Rectal smooth muscle tissue (tissue), 1 donor: ENCODE results near the gene CIB1.
A peak's percentile ranks its signal among the peaks of the same experiment; 100 is the strongest.
"Not testable (repeated sequence)": the region's sequence is repeated elsewhere in the genome, so short reads cannot be mapped to it uniquely, and the experiment has no call there.

Source experiments
- H3K27ac ChIP-seq: one replicate; pipeline ENCODE4 v1.7.0; 2013; ENCODE audit warnings: low read depth, low read length, inconsistent platforms
- H3K27me3 ChIP-seq: one replicate; pipeline ENCODE4 v1.7.0; 2013; ENCODE audit warnings: low read length; ENCODE audit not compliant: control insufficient read depth, insufficient read depth
- H3K36me3 ChIP-seq: one replicate; pipeline ENCODE4 v1.7.0; 2013; ENCODE audit warnings: low read length; ENCODE audit not compliant: control insufficient read depth, insufficient read depth
- H3K4me1 ChIP-seq: one replicate; pipeline ENCODE4 v1.7.0; 2013; ENCODE audit warnings: low read length; ENCODE audit not compliant: control insufficient read depth, insufficient read depth
- H3K4me3 ChIP-seq: one replicate; pipeline ENCODE4 v1.7.0; 2013; ENCODE audit warnings: low read length
- H3K9ac ChIP-seq: one replicate; pipeline ENCODE4 v1.7.0; 2013; ENCODE audit warnings: low read length

The CIB1 gene

DNA sequence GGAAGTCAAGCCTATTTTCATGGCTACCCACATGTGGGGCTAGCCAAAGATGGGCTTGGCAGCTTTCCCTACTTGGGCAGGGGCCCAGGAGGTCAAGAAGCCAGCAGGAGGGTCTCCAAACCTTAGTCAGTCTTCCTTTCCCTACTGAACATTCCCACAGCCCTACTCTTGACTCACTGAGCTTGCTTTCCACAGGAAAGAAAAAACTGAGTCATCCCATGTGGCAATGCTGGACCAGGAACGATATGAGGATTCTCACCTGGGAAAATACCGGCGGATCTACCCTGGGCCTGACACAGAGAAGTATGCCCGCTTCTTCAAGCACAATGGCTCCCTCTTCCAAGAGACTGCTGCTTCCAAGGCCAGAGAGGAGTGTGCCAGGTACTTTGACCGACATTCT lies 28.1 kb upstream of the CIB1 start:
- H3K4me1 ChIP-seq = peaks cover 10% of the 10 kb centered on the region
- no peak overlapping the region for H3K27ac ChIP-seq
- H3K4me3 ChIP-seq = no peak overlapping the region
- no peaks in the 10 kb centered on the region for H3K27me3 ChIP-seq
- no peaks in the 10 kb centered on the region for H3K36me3 ChIP-seq
- no peak overlapping the region for H3K9ac ChIP-seq

DNA sequence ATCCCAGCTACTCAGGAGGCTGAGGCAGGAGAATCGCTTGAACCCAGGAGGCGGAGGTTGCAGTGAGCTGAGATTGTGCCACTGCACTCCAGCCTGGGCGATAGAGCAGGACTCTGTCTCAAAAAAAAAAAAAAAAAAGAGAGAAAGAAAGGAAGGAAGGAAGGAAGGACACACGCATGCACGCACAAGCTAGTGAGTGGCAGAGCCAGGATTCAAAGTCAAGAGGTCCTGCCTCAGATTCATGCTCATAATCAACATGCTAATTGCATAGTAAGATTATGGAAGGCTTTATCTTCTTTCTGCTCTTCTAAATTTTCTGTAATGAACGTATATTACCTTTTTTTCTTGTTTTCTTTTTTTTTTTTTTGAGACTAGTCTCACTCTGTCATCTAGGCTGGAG lies 27.0 kb upstream of the CIB1 start:
- H3K9ac ChIP-seq, H3K4me1 ChIP-seq, H3K4me3 ChIP-seq, H3K27ac ChIP-seq, H3K27me3 ChIP-seq, H3K36me3 ChIP-seq: not testable (repeated sequence)

DNA sequence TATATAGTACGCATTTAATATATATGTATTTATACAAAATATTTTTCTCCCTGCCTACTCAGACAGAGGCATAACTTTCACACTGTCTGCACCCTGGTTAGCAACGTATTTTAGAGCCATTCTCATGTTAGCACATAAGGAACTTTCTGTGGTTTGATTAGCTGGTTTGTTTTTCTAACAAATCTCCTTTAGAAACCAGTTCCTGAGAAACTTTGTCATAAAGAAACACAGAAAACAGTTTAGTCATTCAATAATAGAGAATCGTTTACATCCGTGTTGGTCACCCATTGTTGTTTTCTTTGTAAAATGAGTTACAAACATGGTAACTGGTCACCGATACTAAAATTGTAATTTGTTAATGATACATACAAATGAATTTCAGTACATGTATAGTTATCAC lies 25.8 kb upstream of the CIB1 start:
- Histone ChIP-seq H3K27me3 (no peaks in the 10 kb centered on the region), H3K9ac (no peak overlapping the region), H3K4me3 (no peak overlapping the region), H3K36me3 (no peaks in the 10 kb centered on the region), H3K27ac (no peak overlapping the region), H3K4me1 (peaks cover under 1% of the 10 kb centered on the region)

DNA sequence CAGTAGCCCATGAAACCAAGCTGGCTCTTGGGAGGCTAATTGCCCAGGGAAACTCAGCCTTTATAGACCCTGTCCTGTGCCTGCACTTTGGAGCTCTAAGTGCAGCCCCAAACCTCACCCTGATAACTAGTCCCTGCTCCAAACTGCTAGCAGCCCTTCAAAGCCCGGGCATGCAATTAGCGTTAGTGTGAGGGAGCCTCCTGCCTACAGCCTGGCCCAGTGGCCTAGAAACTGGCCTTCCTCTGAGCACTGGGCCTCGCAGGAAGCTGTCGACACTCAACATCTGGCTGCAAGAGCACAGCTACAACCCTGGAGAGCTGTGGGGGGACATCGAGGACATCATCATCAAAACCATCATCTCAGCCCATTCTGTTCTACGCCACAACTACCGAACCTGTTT lies 24.0 kb upstream of the CIB1 start:
- Histone ChIP-seq H3K4me3 (no peak overlapping the region), H3K27ac (no peak overlapping the region), H3K36me3 (no peaks in the 10 kb centered on the region), H3K9ac (no peak overlapping the region), H3K27me3 (no peaks in the 10 kb centered on the region), H3K4me1 (no peaks in the 10 kb centered on the region)

DNA sequence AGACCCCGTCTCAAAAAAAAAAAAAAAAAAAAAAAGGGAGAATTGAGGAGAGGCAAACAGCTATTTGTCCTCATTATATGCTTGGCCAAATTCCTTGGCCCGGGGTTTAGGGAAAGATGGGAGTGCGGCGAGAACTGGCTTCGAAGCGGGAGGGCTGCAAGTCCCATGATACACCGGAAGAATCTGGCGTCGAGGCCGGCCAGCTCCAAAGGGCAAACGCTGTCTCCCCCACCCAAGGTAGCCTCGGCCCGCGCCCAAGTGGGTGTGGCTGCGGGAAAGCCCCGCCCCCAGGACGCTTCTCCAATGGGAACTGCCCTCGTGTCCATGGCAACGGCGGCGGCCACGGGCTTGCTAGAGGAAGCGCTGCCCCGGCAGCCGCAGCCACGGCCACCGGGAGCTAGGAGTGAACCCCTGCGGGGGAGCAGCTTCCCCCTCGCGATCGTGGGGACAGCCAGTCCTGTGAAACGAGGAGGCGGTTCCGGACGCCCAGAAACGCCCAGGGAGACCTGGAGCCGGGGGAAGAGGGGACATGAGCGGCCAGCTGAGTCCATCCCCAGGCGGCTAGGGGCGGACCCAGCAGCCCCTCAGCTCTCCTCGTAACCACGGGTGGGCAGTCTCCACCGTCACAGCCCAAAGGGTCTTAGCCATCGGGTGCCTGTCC lies 15.6 kb upstream of the CIB1 start, which contains the start of gene TTLL13:
TTLL13 (plus strand) TSS at position 354 of the 661 bp plus-strand sequence. CDS start 1,075 bp downstream, outside the sequence.
- no peaks in the 10 kb centered on the region for H3K27me3 ChIP-seq
- no peaks in the 10 kb centered on the region for H3K36me3 ChIP-seq
- H3K4me1 ChIP-seq = no peaks in the 10 kb centered on the region
- peak within 1 kb of the TSS; percentile 81 for H3K4me3 ChIP-seq
- H3K9ac ChIP-seq = no peak within 1 kb of the TSS
- peak within 1 kb of the TSS; percentile 43 for H3K27ac ChIP-seq

DNA sequence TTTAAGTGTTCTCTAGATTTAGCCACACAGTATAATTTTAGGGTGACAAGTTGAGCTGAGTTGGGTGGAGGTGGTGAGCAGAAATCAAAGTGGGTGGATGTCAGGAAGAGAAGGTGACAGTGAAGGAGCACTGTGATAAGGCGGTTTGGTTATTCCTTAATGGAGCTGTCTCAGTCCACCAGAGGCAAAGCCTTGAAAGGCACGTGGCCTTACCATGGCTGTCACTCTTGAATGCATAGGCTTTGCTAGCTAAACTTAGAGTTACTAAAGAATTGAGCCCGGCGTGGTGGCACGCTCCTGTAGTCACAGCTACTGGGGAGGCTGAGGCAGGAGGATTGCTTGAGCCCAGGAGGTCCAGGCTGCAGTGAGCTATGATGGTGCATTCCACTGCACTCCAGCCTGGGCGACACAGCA lies 15.1 kb upstream of the CIB1 start:
- Histone ChIP-seq H3K27me3 (no peaks in the 10 kb centered on the region), H3K4me3 (peak overlapping the region; percentile 81), H3K36me3 (no peaks in the 10 kb centered on the region), H3K27ac (no peak overlapping the region), H3K4me1 (no peaks in the 10 kb centered on the region), H3K9ac (no peak overlapping the region)

DNA sequence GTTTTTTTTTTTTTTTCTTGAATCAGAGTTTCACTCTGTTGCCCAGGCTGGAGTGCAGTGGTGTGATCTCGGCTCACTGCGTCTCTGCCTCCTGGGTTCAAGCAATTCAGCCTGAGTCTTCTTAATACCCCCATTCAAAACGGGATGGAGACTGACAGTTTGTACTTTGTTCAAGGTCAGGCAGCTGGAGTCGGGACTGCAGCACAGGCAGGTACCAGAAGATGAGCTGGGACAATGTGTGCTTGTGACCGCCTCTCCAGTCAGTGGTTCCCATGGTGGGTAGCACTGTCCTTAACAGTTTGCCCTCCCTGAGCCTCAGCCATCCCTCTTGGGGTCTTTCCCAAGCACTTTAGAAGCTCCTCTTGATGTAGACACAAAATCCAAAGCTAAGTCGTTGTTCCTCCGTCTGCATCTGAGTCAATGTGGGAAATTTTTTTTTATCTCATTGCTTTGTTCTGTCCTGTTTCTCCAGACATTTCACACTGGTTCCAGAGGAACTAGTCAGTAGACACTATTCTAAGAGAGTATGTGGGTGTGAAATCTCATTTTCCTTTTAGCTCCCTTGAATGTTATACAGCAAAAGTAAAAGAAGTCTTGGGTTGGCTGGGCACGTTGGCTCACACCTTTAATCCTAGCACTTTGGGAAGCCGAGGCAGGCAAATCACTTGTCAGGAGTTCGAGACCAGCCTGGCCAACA lies 10.3 kb upstream of the CIB1 start:
- Histone ChIP-seq H3K9ac (no peak overlapping the region), H3K36me3 (peaks cover 2% of the 10 kb centered on the region), H3K4me1 (no peaks in the 10 kb centered on the region), H3K27me3 (no peaks in the 10 kb centered on the region), H3K27ac (no peak overlapping the region), H3K4me3 (no peak overlapping the region)

DNA sequence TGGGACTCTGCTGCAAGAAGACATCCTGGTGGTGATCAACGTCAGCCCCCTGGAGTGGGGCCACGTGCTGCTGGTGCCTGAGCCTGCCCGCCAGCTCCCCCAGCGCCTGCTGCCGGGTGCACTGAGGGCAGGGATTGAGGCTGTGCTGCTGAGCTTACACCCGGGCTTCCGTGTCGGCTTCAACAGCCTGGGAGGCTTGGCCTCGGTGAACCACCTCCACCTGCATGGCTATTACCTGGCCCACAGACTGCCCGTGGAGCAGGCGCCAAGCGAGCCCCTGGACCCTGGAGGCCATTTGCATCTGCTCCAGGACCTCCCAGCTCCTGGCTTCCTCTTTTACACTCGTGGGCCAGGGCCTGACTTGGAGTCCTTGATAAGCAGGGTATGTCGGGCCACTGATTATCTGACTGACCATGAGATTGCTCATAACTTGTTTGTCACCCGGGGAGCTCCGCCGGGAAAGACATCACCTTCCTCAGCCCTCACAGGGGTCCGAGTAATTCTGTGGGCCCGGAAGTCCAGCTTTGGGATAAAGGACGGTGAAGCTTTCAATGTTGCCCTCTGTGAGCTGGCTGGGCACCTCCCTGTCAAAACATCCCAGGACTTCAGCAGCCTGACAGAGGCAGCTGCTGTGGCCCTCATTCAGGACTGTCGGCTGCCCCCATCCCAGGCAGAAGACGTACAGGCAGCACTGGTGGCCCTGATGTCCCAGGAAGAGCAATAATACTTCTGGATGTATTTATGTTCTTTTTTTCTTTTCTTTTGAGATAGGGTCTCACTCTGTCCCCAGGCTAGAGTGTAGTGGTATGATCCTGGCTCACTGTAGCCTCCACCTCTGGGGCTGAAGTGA lies 7.8 kb upstream of the CIB1 start:
- Histone ChIP-seq H3K4me3 (no peak overlapping the region), H3K27me3 (no peaks in the 10 kb centered on the region), H3K27ac (no peak overlapping the region), H3K36me3 (peaks cover 8% of the 10 kb centered on the region), H3K9ac (no peak overlapping the region), H3K4me1 (no peaks in the 10 kb centered on the region)

DNA sequence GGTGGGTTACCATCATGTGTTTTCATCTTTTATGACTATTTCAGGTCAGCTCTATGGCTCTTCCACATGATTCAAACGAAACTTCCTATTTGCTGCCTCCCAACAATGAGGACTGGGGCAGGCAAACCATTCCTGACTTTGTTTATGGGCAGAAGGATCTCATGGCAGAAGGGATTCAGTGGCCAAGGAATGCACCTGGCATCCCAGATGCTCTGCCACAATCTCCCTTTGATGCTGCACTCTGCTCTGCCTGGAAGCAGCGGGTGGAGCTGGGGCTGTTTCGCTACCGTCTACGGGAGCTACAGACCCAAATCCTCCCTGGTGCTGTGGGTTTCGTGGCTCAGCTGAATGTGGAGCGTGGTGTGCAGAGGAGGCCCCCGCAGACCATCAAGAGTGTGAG lies 7.1 kb upstream of the CIB1 start:
- Histone ChIP-seq H3K27me3 (no peaks in the 10 kb centered on the region), H3K4me1 (no peaks in the 10 kb centered on the region), H3K9ac (no peak overlapping the region), H3K4me3 (no peak overlapping the region), H3K36me3 (peaks cover 8% of the 10 kb centered on the region), H3K27ac (no peak overlapping the region)

DNA sequence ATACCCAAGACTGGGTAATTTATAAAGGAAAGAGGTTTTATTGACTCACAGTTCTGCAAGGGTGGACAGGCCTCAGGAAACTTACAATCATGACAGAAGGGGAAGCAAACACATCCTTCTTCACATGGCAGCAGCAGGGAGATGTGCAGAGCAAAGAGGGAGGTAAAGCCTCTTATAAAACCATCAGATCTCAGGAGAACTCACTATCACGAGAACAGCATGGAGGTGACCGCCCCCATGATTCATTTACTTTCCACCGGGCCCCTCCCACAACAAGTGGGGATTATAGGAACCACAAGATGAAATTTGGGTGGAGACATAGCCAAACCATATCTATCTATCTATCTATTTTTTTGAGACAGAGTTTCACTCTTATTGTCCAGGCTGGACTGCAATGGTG lies 5.6 kb upstream of the CIB1 start:
- Histone ChIP-seq H3K4me3 (no peak overlapping the region), H3K27me3 (no peaks in the 10 kb centered on the region), H3K36me3 (peaks cover 8% of the 10 kb centered on the region), H3K4me1 (peaks cover 4% of the 10 kb centered on the region), H3K27ac (no peak overlapping the region), H3K9ac (no peak overlapping the region)

DNA sequence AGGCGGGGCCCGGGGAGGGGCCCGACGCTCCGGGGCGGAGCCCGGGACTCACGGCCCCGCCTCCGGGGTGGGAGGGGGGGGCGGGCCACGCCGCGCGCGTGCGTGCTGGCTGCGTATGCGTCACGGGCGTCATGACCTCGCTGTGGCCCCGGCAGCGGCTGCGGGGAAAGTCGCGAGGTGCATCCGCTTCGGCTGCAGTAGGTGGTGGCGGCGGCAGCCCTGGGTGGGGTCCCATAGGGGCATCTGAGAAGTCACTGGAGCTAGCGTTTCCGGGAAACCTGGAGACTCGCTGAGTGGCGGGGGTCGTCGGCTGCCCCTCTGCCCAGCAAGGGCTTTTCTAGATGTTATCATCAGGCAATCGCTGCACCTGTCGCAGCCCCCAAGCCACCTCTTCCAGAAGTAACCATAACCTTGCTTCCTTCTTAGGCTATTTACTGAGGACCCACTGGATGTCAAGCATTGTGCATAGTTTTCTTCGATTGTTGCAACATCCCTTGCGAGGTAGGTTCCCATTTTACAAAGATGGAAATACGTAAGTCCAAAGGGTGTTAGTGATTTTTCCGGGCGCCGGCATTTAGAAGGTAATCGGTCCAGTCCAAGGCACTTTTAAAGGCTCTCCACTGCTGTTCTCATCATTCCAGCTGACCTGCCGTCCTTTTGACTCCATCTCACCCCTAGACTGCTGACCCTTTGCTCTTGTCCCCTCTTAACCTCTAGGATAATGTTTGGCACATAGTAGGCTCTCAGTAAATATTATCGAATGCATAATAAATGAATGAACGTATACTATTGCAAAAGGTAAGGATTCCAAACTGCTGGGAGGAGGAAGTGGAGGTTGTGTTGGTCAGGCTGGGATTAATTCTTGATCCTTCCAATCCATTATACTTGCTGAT lies 601 bp upstream of the CIB1 start, which contains the start of gene GDPGP1:
GDPGP1 (plus strand) TSS at position 114 of the 893 bp plus-strand sequence. CDS start 6,700 bp downstream, outside the sequence.
- Histone ChIP-seq H3K4me1 (peaks cover 8% of the 10 kb centered on the region), H3K4me3 (peak within 1 kb of the TSS; percentile 79), H3K9ac (peak within 1 kb of the TSS; percentile 80), H3K27ac (peak within 1 kb of the TSS; percentile 88), H3K36me3 (peaks cover 13% of the 10 kb centered on the region), H3K27me3 (no peaks in the 10 kb centered on the region)
